Measurements from ENCODE around the gene FGGY. TPM values are rescaled to one million over a fixed set of nuclear protein-coding genes. Genes with fewer than 3 reads are reported as not detected.

Gene FGGY
- total RNA-seq, 1 experiment from 2014 or later, result 12.0 TPM

DNA sequence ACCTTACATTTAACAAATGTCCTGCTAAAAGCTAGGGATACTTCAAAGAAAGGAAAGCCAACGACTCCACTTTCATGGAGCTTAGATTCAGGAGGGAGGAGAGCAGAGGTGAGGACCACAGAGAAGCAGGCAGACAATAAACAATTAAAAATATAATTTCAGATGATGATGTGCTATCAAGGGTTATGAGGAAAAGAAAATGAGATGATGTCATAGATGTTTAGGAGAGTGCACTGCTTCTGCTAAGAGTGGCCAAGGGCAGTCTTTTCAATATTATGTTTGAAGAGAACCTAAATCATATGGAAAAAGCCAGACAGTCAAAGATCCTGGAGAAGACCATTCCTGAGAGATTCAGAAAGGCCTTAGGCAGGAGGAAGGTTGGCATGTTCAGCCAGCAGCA, 451.2 kb downstream of the FGGY start:
- ChIA-PET POLR2A (no interaction called here), CTCF (no interaction called here)
- Mint-ChIP-seq H3K4me1 (peaks cover 6% of the 10 kb centered on the region), H3K9me3 (no peaks in the 10 kb centered on the region), H3K27ac (no peak overlapping the region), H3K36me3 (no peaks in the 10 kb centered on the region), H3K4me3 (no peak overlapping the region), H3K27me3 (ENCODE audit: low read depth) (no peaks in the 10 kb centered on the region)
- ATAC-seq, result no peak
- no peak for DNase-seq (ENCODE audit: low spot score)
- TF ChIP-seq SMAD4 (CRISPR knock-in tag; IDR thresholded peaks at IDR 0.05) (no peak), NR2C2 (CRISPR knock-in tag; IDR thresholded peaks at IDR 0.05) (no peak), E2F5 (CRISPR knock-in tag; IDR thresholded peaks at IDR 0.05) (no peak), ZNF396 (CRISPR knock-in tag; IDR thresholded peaks at IDR 0.05; ENCODE audit: borderline replicate concordance) (no peak), FOXP1 (CRISPR knock-in tag; IDR thresholded peaks at IDR 0.05; ENCODE audit: borderline replicate concordance) (no peak), GTF2I (CRISPR knock-in tag; conservative IDR thresholded peaks at IDR 0.05) (no peak), FOXK1 (CRISPR knock-in tag; IDR thresholded peaks at IDR 0.05) (no peak), FOXP4 (CRISPR knock-in tag; IDR thresholded peaks at IDR 0.05) (no peak), RELA (CRISPR knock-in tag; IDR thresholded peaks at IDR 0.05; ENCODE audit: borderline replicate concordance) (no peak), CREM (CRISPR knock-in tag; IDR thresholded peaks at IDR 0.05) (no peak), E2F4 (CRISPR knock-in tag; IDR thresholded peaks at IDR 0.05; ENCODE audit: borderline replicate concordance, low read depth) (no peak)
- TF ChIP-seq, protein P1, sequence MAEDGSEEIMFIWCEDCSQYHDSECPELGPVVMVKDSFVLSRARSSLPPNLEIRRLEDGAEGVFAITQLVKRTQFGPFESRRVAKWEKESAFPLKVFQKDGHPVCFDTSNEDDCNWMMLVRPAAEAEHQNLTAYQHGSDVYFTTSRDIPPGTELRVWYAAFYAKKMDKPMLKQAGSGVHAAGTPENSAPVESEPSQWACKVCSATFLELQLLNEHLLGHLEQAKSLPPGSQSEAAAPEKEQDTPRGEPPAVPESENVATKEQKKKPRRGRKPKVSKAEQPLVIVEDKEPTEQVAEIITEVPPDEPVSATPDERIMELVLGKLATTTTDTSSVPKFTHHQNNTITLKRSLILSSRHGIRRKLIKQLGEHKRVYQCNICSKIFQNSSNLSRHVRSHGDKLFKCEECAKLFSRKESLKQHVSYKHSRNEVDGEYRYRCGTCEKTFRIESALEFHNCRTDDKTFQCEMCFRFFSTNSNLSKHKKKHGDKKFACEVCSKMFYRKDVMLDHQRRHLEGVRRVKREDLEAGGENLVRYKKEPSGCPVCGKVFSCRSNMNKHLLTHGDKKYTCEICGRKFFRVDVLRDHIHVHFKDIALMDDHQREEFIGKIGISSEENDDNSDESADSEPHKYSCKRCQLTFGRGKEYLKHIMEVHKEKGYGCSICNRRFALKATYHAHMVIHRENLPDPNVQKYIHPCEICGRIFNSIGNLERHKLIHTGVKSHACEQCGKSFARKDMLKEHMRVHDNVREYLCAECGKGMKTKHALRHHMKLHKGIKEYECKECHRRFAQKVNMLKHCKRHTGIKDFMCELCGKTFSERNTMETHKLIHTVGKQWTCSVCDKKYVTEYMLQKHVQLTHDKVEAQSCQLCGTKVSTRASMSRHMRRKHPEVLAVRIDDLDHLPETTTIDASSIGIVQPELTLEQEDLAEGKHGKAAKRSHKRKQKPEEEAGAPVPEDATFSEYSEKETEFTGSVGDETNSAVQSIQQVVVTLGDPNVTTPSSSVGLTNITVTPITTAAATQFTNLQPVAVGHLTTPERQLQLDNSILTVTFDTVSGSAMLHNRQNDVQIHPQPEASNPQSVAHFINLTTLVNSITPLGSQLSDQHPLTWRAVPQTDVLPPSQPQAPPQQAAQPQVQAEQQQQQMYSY (CRISPR knock-in tag; IDR thresholded peaks at IDR 0.05), result no peak
- TF ChIP-seq, protein P2, sequence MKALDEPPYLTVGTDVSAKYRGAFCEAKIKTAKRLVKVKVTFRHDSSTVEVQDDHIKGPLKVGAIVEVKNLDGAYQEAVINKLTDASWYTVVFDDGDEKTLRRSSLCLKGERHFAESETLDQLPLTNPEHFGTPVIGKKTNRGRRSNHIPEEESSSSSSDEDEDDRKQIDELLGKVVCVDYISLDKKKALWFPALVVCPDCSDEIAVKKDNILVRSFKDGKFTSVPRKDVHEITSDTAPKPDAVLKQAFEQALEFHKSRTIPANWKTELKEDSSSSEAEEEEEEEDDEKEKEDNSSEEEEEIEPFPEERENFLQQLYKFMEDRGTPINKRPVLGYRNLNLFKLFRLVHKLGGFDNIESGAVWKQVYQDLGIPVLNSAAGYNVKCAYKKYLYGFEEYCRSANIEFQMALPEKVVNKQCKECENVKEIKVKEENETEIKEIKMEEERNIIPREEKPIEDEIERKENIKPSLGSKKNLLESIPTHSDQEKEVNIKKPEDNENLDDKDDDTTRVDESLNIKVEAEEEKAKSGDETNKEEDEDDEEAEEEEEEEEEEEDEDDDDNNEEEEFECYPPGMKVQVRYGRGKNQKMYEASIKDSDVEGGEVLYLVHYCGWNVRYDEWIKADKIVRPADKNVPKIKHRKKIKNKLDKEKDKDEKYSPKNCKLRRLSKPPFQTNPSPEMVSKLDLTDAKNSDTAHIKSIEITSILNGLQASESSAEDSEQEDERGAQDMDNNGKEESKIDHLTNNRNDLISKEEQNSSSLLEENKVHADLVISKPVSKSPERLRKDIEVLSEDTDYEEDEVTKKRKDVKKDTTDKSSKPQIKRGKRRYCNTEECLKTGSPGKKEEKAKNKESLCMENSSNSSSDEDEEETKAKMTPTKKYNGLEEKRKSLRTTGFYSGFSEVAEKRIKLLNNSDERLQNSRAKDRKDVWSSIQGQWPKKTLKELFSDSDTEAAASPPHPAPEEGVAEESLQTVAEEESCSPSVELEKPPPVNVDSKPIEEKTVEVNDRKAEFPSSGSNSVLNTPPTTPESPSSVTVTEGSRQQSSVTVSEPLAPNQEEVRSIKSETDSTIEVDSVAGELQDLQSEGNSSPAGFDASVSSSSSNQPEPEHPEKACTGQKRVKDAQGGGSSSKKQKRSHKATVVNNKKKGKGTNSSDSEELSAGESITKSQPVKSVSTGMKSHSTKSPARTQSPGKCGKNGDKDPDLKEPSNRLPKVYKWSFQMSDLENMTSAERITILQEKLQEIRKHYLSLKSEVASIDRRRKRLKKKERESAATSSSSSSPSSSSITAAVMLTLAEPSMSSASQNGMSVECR (CRISPR knock-in tag; IDR thresholded peaks at IDR 0.05; ENCODE audit: borderline replicate concordance), result no peak

Data from WTC11 (cell line).